CD4-positive, CD25-positive, alpha-beta regulatory T cell (primary cell): Measurements from ENCODE around the gene AQP11. TPM values are rescaled to one million over a fixed set of nuclear protein-coding genes. Genes with fewer than 3 reads are reported as not detected.
"Not testable (repeated sequence)": the region's sequence is repeated elsewhere in the genome, so short reads cannot be mapped to it uniquely, and the experiment has no call there.

Experiments used
- ATAC-seq, 2 donors: fragments of 150-1000 bp; cut with Tn5 transposase; one replicate each; pipeline ENCODE4 v1.10.0; 2021; ENCODE audit warnings: low read depth in 2 of 2, moderate number of reproducible peaks in 2 of 2, moderate library complexity in 1 of 2
- DNase-seq, 3 donors: peaks; one replicate each; pipeline versions ENCODE4 v3.0.0 to v3.0.0-alpha.2; 2012 to 2022; ENCODE audit warnings: mixed read lengths in 1 of 3
- H3K27ac ChIP-seq: one replicate; pipeline ENCODE4 v1.7.0; 2013; ENCODE audit warnings: mild to moderate bottlenecking, low read length; ENCODE audit not compliant: insufficient read depth, poor library complexity, severe bottlenecking
- H3K27me3 ChIP-seq: one replicate; pipeline ENCODE4 v1.7.0; 2013; ENCODE audit warnings: low read length; ENCODE audit not compliant: control insufficient read depth, insufficient read depth
- H3K36me3 ChIP-seq: one replicate; pipeline ENCODE4 v1.7.0; 2013; ENCODE audit warnings: mild to moderate bottlenecking, low read length, moderate library complexity; ENCODE audit not compliant: control insufficient read depth, insufficient read depth
- H3K4me1 ChIP-seq: 2 replicates; pipeline ENCODE4 v1.7.0; 2013; ENCODE audit warnings: mild to moderate bottlenecking, low read length; ENCODE audit not compliant: insufficient read depth, control insufficient read depth, poor library complexity, severe bottlenecking
- H3K4me3 ChIP-seq: one replicate; pipeline ENCODE4 v1.7.0; 2013; ENCODE audit warnings: low read depth, mild to moderate bottlenecking, low read length, moderate library complexity
- H3K9me3 ChIP-seq, 2 experiments: 1 replicate in 1 of 2; 2 replicates in 1 of 2; pipeline ENCODE4 v1.7.0; 2013; ENCODE audit warnings: low read length in 2 of 2, mild to moderate bottlenecking in 1 of 2, moderate library complexity in 1 of 2; ENCODE audit not compliant: control insufficient read depth in 2 of 2
- H3K27ac Mint-ChIP-seq, 3 donors: one replicate each; pipeline ENCODE4 v1.8.0; 2020 to 2022; ENCODE audit warnings: mild to moderate bottlenecking in 3 of 3, mixed read lengths in 3 of 3, moderate library complexity in 2 of 3
- H3K27me3 Mint-ChIP-seq: one replicate; pipeline ENCODE4 v1.8.0; 2022; ENCODE audit warnings: mild to moderate bottlenecking, mixed read lengths
- H3K36me3 Mint-ChIP-seq: one replicate; pipeline ENCODE4 v1.8.0; 2020; ENCODE audit warnings: mixed read lengths
- H3K4me1 Mint-ChIP-seq, 4 donors: one replicate each; pipeline ENCODE4 v1.8.0; 2020 to 2022; ENCODE audit warnings: mixed read lengths in 4 of 4, mild to moderate bottlenecking in 1 of 4
- H3K4me3 Mint-ChIP-seq, 4 donors: one replicate each; pipeline ENCODE4 v1.8.0; 2020 to 2022; ENCODE audit warnings: mild to moderate bottlenecking in 4 of 4, mixed read lengths in 4 of 4, moderate library complexity in 3 of 4
- H3K9me3 Mint-ChIP-seq, 7 donors: one replicate each; pipeline ENCODE4 v1.8.0; 2020 to 2022; ENCODE audit warnings: mixed read lengths in 7 of 7, mild to moderate bottlenecking in 3 of 7, moderate library complexity in 2 of 7
- polyA plus RNA-seq, 4 donors: library from polyadenylated mRNA; unstranded; fragments of 300-500 nt; fragmentation: Illumina TruSeq; gene quantifications; one replicate each; pipeline ENCODE4 v1.2.3, GENCODE V29; 2021
- total RNA-seq: library from RNA; stranded (reverse); gene quantifications from one replicate; pipeline ENCODE4 v1.2.3, GENCODE V29; 2022

Gene AQP11
- total and polyA plus RNA-seq, 5 donors from 2014 or later: 0.32 to 1.1 (median 0.47) TPM; not detected in 1

GRCh38 chr11:77570896-77571295 lies 18.9 kb upstream of the AQP11 start:
- H3K4me1 Mint-ChIP-seq, H3K27ac ChIP-seq, H3K27me3 Mint-ChIP-seq, H3K4me3 ChIP-seq, H3K36me3 Mint-ChIP-seq, H3K27ac Mint-ChIP-seq, H3K4me3 Mint-ChIP-seq, H3K9me3 ChIP-seq, DNase-seq, ATAC-seq, H3K4me1 ChIP-seq, H3K27me3 ChIP-seq, H3K9me3 Mint-ChIP-seq, H3K36me3 ChIP-seq: not testable (repeated sequence)

- ATAC-seq: not testable (repeated sequence)
These were observed 14.3 kb upstream of the AQP11 start for GRCh38 chr11:77575428-77575827.

GRCh38 chr11:77580712-77581337 lies 8.9 kb upstream of the AQP11 start:
- Mint-ChIP-seq H3K36me3 (no peaks in the 10 kb centered on the region), H3K4me1 (no peaks in the 10 kb centered on the region), H3K27me3 (peaks cover 4% of the 10 kb centered on the region), H3K4me3 (no peak overlapping the region), H3K27ac (no peak overlapping the region), H3K9me3 (peaks cover 0 to 9% (median 5%) of the 10 kb centered on the region in 7 donors)
- Histone ChIP-seq H3K4me3 (no peak overlapping the region), H3K27ac (no peak overlapping the region), H3K27me3 (peaks cover 2% of the 10 kb centered on the region), H3K4me1 (no peaks in the 10 kb centered on the region), H3K9me3 (peaks cover 9 to 16% of the 10 kb centered on the region in 2 experiments), H3K36me3 (no peaks in the 10 kb centered on the region)
- DNase-seq: peak in 1 of 3 donors; percentile 25
- no peak for ATAC-seq

More at GRCh38 chr11:77575428-77575827, 14.3 kb upstream of the AQP11 start:
- not testable (repeated sequence) for H3K27ac Mint-ChIP-seq, H3K27me3 Mint-ChIP-seq, H3K4me3 ChIP-seq, H3K9me3 Mint-ChIP-seq, H3K27ac ChIP-seq, H3K27me3 ChIP-seq, H3K4me3 Mint-ChIP-seq, H3K4me1 Mint-ChIP-seq, DNase-seq, H3K9me3 ChIP-seq, H3K36me3 ChIP-seq, H3K4me1 ChIP-seq, H3K36me3 Mint-ChIP-seq

GRCh38 chr11:77589181-77589520 lies 602 bp upstream of the AQP11 start:
- no peak overlapping the region for H3K27ac ChIP-seq
- H3K9me3 ChIP-seq: no peaks in the 10 kb centered on the region
- H3K27me3 ChIP-seq: peaks cover 4% of the 10 kb centered on the region
- H3K4me3 Mint-ChIP-seq: peak overlapping the region; percentile 83 to 91 (median 86)
- H3K4me1 ChIP-seq: peaks cover 16% of the 10 kb centered on the region
- peak; percentile 29 for ATAC-seq
- H3K4me3 ChIP-seq: peak overlapping the region; percentile 74
- no peaks in the 10 kb centered on the region for H3K9me3 Mint-ChIP-seq
- no peak for DNase-seq
- no peaks in the 10 kb centered on the region for H3K36me3 Mint-ChIP-seq
- H3K4me1 Mint-ChIP-seq: peaks cover 4 to 24% (median 11%) of the 10 kb centered on the region in 4 donors
- no peak overlapping the region for H3K27ac Mint-ChIP-seq
- no peaks in the 10 kb centered on the region for H3K36me3 ChIP-seq
- peaks cover 23% of the 10 kb centered on the region for H3K27me3 Mint-ChIP-seq

- H3K9me3 ChIP-seq: no peaks in the 10 kb centered on the region
- ATAC-seq: peak; percentile 10 to 35
- H3K27ac ChIP-seq: no peak overlapping the region
- peaks cover 4% of the 10 kb centered on the region for H3K27me3 ChIP-seq
- peak overlapping the region in 2 of 3 donors; percentile 6 to 59 for H3K27ac Mint-ChIP-seq
- H3K36me3 Mint-ChIP-seq: no peaks in the 10 kb centered on the region
- peak in 1 of 3 donors; percentile 7 for DNase-seq
- peak overlapping the region; percentile 53 for H3K4me3 ChIP-seq
- no peaks in the 10 kb centered on the region for H3K36me3 ChIP-seq
- H3K27me3 Mint-ChIP-seq: peaks cover 19% of the 10 kb centered on the region
- H3K4me1 ChIP-seq: peaks cover 16% of the 10 kb centered on the region
- peaks cover 4 to 24% (median 11%) of the 10 kb centered on the region in 4 donors for H3K4me1 Mint-ChIP-seq
- peak overlapping the region; percentile 90 to 95 (median 92) for H3K4me3 Mint-ChIP-seq
- H3K9me3 Mint-ChIP-seq: no peaks in the 10 kb centered on the region
These were observed 535 bp downstream of the AQP11 start for GRCh38 chr11:77590194-77590782.

- no peaks in the 10 kb centered on the region for H3K9me3 Mint-ChIP-seq
- H3K27me3 Mint-ChIP-seq: peaks cover 9% of the 10 kb centered on the region
- Histone ChIP-seq H3K27me3 (no peaks in the 10 kb centered on the region), H3K36me3 (no peaks in the 10 kb centered on the region), H3K4me3 (no peak overlapping the region), H3K27ac (no peak overlapping the region), H3K4me1 (peaks cover 16% of the 10 kb centered on the region), H3K9me3 (no peaks in the 10 kb centered on the region)
- no peaks in the 10 kb centered on the region for H3K36me3 Mint-ChIP-seq
- no peak overlapping the region for H3K27ac Mint-ChIP-seq
- H3K4me3 Mint-ChIP-seq: no peak overlapping the region
- peaks cover 4 to 24% (median 11%) of the 10 kb centered on the region in 4 donors for H3K4me1 Mint-ChIP-seq
- ATAC-seq (no peak), DNase-seq (no peak)
These were observed 3.0 kb downstream of the AQP11 start for GRCh38 chr11:77592727-77593126.

GRCh38 chr11:77593883-77594282 lies 4.1 kb downstream of the AQP11 start:
- ATAC-seq: no peak
- Histone ChIP-seq H3K9me3 (no peaks in the 10 kb centered on the region), H3K27ac (no peak overlapping the region), H3K4me3 (no peak overlapping the region), H3K27me3 (no peaks in the 10 kb centered on the region), H3K4me1 (peaks cover 13% of the 10 kb centered on the region), H3K36me3 (no peaks in the 10 kb centered on the region)
- peaks cover 1 to 16% (median 10%) of the 10 kb centered on the region in 4 donors for H3K4me1 Mint-ChIP-seq
- no peak for DNase-seq
- no peaks in the 10 kb centered on the region for H3K36me3 Mint-ChIP-seq
- H3K4me3 Mint-ChIP-seq: no peak overlapping the region
- H3K27ac Mint-ChIP-seq: no peak overlapping the region
- peaks cover 2% of the 10 kb centered on the region for H3K27me3 Mint-ChIP-seq
- H3K9me3 Mint-ChIP-seq: no peaks in the 10 kb centered on the region

- H3K27ac ChIP-seq: no peak overlapping the region
- Mint-ChIP-seq H3K4me3 (no peak overlapping the region), H3K27ac (no peak overlapping the region), H3K27me3 (no peaks in the 10 kb centered on the region), H3K4me1 (peaks cover 0 to 2% (median 0%) of the 10 kb centered on the region in 4 donors), H3K9me3 (no peaks in the 10 kb centered on the region), H3K36me3 (no peaks in the 10 kb centered on the region)
- no peak for DNase-seq
- H3K9me3 ChIP-seq: no peaks in the 10 kb centered on the region
- ATAC-seq: no peak
- no peaks in the 10 kb centered on the region for H3K4me1 ChIP-seq
- no peaks in the 10 kb centered on the region for H3K36me3 ChIP-seq
- H3K27me3 ChIP-seq: no peaks in the 10 kb centered on the region
- no peak overlapping the region for H3K4me3 ChIP-seq
These were observed 6.9 kb downstream of the AQP11 start for GRCh38 chr11:77596626-77597025.
